SK-N-SH (cell line): ENCODE measurements around the gene CTSO. TPM values are rescaled to one million over a fixed set of nuclear protein-coding genes. Genes with fewer than 3 reads are reported as not detected.
"Not testable (repeated sequence)": the region's sequence is repeated elsewhere in the genome, so short reads cannot be mapped to it uniquely, and the experiment has no call there.

Experiments used
- CTCF ChIA-PET: fragments of 300-600, 350-600 bp; formaldehyde crosslinking; extraction: SDS; loops from one replicate; lab custom pipeline; 2021; lab: Yijun Ruan, JAX
- POLR2A ChIA-PET: fragments of 350-600 bp; sonication (Branson Sonifier 250); formaldehyde crosslinking; extraction: SDS; loops from one replicate; lab custom pipeline; 2020; ENCODE audit warnings: antibody characterized with exemption, inconsistent platforms; lab: Yijun Ruan, JAX
- DNase-seq: peaks from one replicate; pipeline ENCODE4 v3.0.0; 2012
- H2AFZ ChIP-seq: fragments of 200-600 bp; sonication (generic); 2 replicates; pipeline ENCODE4 v1.8.1; 2016; ENCODE audit warnings: antibody characterized with exemption, mild to moderate bottlenecking, low read depth
- H3F3A ChIP-seq: fragments of 200-600 bp; sonication (generic); replicated peaks from 2 replicates; pipeline ENCODE3; 2016; ENCODE audit warnings: antibody characterized with exemption, mild to moderate bottlenecking; ENCODE audit not compliant: insufficient read depth
- H3K27ac ChIP-seq, 2 experiments: fragments of 200-500 bp in 1 of 2; fragments of 200-600 bp in 1 of 2; sonication (Bioruptor generic) in 1 of 2; sonication (generic), shearing (Covaris generic) in 1 of 2; 2 replicates each; pipeline versions ENCODE4 v1.5.1 to v1.6.1; 2014 to 2016; ENCODE audit warnings: low read depth in 2 of 2, inconsistent platforms in 1 of 2, low read length in 1 of 2, mild to moderate bottlenecking in 1 of 2, mixed read lengths in 1 of 2
- H3K27me3 ChIP-seq: fragments of 200-600 bp; sonication (generic), shearing (Covaris generic); 2 replicates; pipeline ENCODE4 v1.6.1; 2016; ENCODE audit warnings: mixed run types; ENCODE audit not compliant: insufficient read depth
- H3K36me3 ChIP-seq, 2 experiments: fragments of 200-500 bp in 1 of 2; fragments of 200-600 bp in 1 of 2; sonication (Bioruptor generic) in 1 of 2; sonication (generic) in 1 of 2; replicated peaks in 1 of 2; 2 replicates each; pipeline versions ENCODE3 to v1.5.1; 2014 to 2016; ENCODE audit warnings: low read length in 1 of 2, mild to moderate bottlenecking in 1 of 2; ENCODE audit not compliant: insufficient read depth in 2 of 2, control insufficient read depth in 1 of 2
- H3K4me1 ChIP-seq, 2 experiments: fragments of 200-500 bp in 1 of 2; fragments of 200-600 bp in 1 of 2; sonication (Bioruptor generic) in 1 of 2; sonication (generic), shearing (Covaris generic) in 1 of 2; 2 replicates each; pipeline versions ENCODE4 v1.5.1 to v1.6.1; 2014 to 2016; ENCODE audit warnings: low read depth in 1 of 2, low read length in 1 of 2, mixed run types in 1 of 2; ENCODE audit not compliant: insufficient read depth in 2 of 2, control insufficient read depth in 1 of 2
- H3K4me2 ChIP-seq: fragments of 200-600 bp; sonication (generic), shearing (Covaris generic); 2 replicates; pipeline ENCODE4 v1.6.1; 2017; ENCODE audit warnings: mixed run types
- H3K4me3 ChIP-seq, 2 experiments: fragments of 200-500 bp in 1 of 2; fragments of 200-600 bp in 1 of 2; sonication (Bioruptor generic) in 1 of 2; sonication (generic), shearing (Covaris generic) in 1 of 2; 2 replicates each; pipeline versions ENCODE4 v1.5.1 to v1.8.1; 2014 to 2016; ENCODE audit warnings: low read depth in 2 of 2, inconsistent platforms in 1 of 2, low read length in 1 of 2, mild to moderate bottlenecking in 1 of 2, mixed read lengths in 1 of 2, moderate library complexity in 1 of 2
- H3K79me2 ChIP-seq: fragments of 200-600 bp; sonication (generic); 2 replicates; pipeline ENCODE4 v1.8.1; 2017; ENCODE audit warnings: mild to moderate bottlenecking; ENCODE audit not compliant: insufficient read depth
- H3K9ac ChIP-seq: fragments of 200-600 bp; sonication (generic); 2 replicates; pipeline ENCODE4 v1.6.1; 2017; ENCODE audit warnings: mixed run types
- H3K9me2 ChIP-seq: fragments of 200-600 bp; sonication (generic); 2 replicates; pipeline ENCODE4 v1.6.1; 2017; ENCODE audit warnings: mixed run types
- H3K9me3 ChIP-seq: fragments of 200-600 bp; sonication (generic); 2 replicates; pipeline ENCODE4 v1.6.1; 2017; ENCODE audit warnings: mixed run types, mild to moderate bottlenecking, moderate library complexity
- H4K20me1 ChIP-seq: fragments of 200-600 bp; sonication (generic); 2 replicates; pipeline ENCODE4 v1.6.1; 2017; ENCODE audit warnings: mild to moderate bottlenecking, mixed run types; ENCODE audit not compliant: insufficient read depth
- ELF1 ChIP-seq: IDR thresholded peaks from 2 replicates; pipeline ENCODE4 v1.4.0; 2012
- FOXJ3 ChIP-seq: sonication (generic); formaldehyde crosslinking; IDR thresholded peaks from 2 replicates; pipeline ENCODE4 v1.5.1; 2020; ENCODE audit warnings: mild to moderate bottlenecking, missing genetic modification reagents
- GATA2 ChIP-seq: sonication (generic); formaldehyde crosslinking; IDR thresholded peaks from 2 replicates; pipeline ENCODE4 v1.5.0; 2020; ENCODE audit warnings: mild to moderate bottlenecking, missing genetic modification reagents
- IRF3 ChIP-seq: fragments of 150-350 bp; IDR thresholded peaks from 2 replicates; pipeline ENCODE4 v1.6.1; 2016; ENCODE audit warnings: mild to moderate bottlenecking, low read depth, low read length
- JUND ChIP-seq: IDR thresholded peaks from 2 replicates; pipeline ENCODE4 v1.4.0; 2012
- NFIC ChIP-seq: IDR thresholded peaks from 2 replicates; pipeline ENCODE4 v1.4.0; 2012; ENCODE audit warnings: borderline replicate concordance
- PBX3 ChIP-seq: IDR thresholded peaks from 2 replicates; pipeline ENCODE4; 2012
- POLR2AphosphoS5 ChIP-seq: IDR thresholded peaks from 2 replicates; pipeline ENCODE4 v1.6.1; 2012; ENCODE audit warnings: low read depth, low read length
- RFX5 ChIP-seq: IDR thresholded peaks from 2 replicates; pipeline ENCODE4 v1.6.1; 2012; ENCODE audit warnings: mild to moderate bottlenecking, improper control_type of control experiment, low read length
- RXRA ChIP-seq: IDR thresholded peaks from 2 replicates; pipeline ENCODE4 v1.4.0; 2012; ENCODE audit warnings: low read depth, mild to moderate bottlenecking, borderline replicate concordance
- SIN3A ChIP-seq: IDR thresholded peaks from 2 replicates; pipeline ENCODE4 v1.6.1; 2012; ENCODE audit warnings: low read depth, mild to moderate bottlenecking, low read length, moderate library complexity, borderline replicate concordance
- SMC3 ChIP-seq: IDR thresholded peaks from 2 replicates; pipeline ENCODE4 v1.6.1; 2012; ENCODE audit warnings: low read depth, low read length, improper control_type of control experiment
- TCF12 ChIP-seq: IDR thresholded peaks from 2 replicates; pipeline ENCODE4 v1.4.0; 2012
- TEAD4 ChIP-seq: IDR thresholded peaks from 2 replicates; pipeline ENCODE4 v1.4.0; 2012; ENCODE audit warnings: mild to moderate bottlenecking, borderline replicate concordance; ENCODE audit not compliant: insufficient read depth
- WGBS: methylation state at CpG from one replicate; pipeline ENCODE4 v1.1.6; 2017; ENCODE audit warnings: low lambda C conversion rate; 5-methylcytosine and 5-hydroxymethylcytosine counted together
- polyA plus RNA-seq, 3 experiments: library from polyadenylated mRNA; depleted of rRNA; stranded (reverse); fragments of >200 nt; gene quantifications; 2 replicates each; pipeline ENCODE4 v1.2.3, GENCODE V29; 2012

The CTSO gene
- polyA plus RNA-seq, 1 of the 3 experiments (the other 2 are of a cell fraction) = 3.3 TPM

GRCh38 chr4:155899891-155900290 is 53.8 kb downstream of the CTSO start (continued):
- TF ChIP-seq PBX3 (no peak), ELF1 (no peak)
- TF ChIP-seq, all 33 proteins: peak for 0

- CTCF ChIA-PET, H3K9me3 ChIP-seq, H4K20me1 ChIP-seq, H3K79me2 ChIP-seq, POLR2A ChIA-PET, H3K27me3 ChIP-seq, H3K27ac ChIP-seq, DNase-seq, H3K36me3 ChIP-seq, H3K4me2 ChIP-seq, H3K4me3 ChIP-seq, H2AFZ ChIP-seq, H3K9ac ChIP-seq, H3K9me2 ChIP-seq, H3F3A ChIP-seq, H3K4me1 ChIP-seq: not testable (repeated sequence)
- 30% methylated on average over 2 of the region's 2 CpGs for WGBS
Measured at GRCh38 chr4:155898371-155898770, 55.3 kb downstream of the CTSO start.

GRCh38 chr4:155891058-155891457 is 62.6 kb downstream of the CTSO start:
- Histone ChIP-seq H3K4me3 (no peak overlapping the region), H3K36me3 (no peaks in the 10 kb centered on the region), H3K27ac (no peak overlapping the region), H3K4me2 (no peak overlapping the region), H3F3A (no peaks in the 10 kb centered on the region), H3K4me1 (no peaks in the 10 kb centered on the region), H3K79me2 (no peaks in the 10 kb centered on the region), H4K20me1 (no peaks in the 10 kb centered on the region), H3K9me2 (no peaks in the 10 kb centered on the region), H2AFZ (no peak overlapping the region), H3K9ac (no peak overlapping the region), H3K27me3 (no peaks in the 10 kb centered on the region), H3K9me3 (no peaks in the 10 kb centered on the region)
- TF ChIP-seq NFIC = no peak
- no peak for TF ChIP-seq ELF1
- no peak for TF ChIP-seq RFX5
- TF ChIP-seq POLR2AphosphoS5 = no peak
- no peak for TF ChIP-seq SMC3
- TF ChIP-seq SIN3A = no peak
- TF ChIP-seq RXRA = no peak
- no peak for TF ChIP-seq IRF3
- no peak for TF ChIP-seq TEAD4
- TF ChIP-seq TCF12 = no peak
- TF ChIP-seq GATA2 (CRISPR knock-in tag) = no peak
- TF ChIP-seq FOXJ3 (CRISPR knock-in tag) = no peak
- no peak for TF ChIP-seq JUND
- ChIA-PET POLR2A (no interaction called here), CTCF (no interaction called here)
- no peak for DNase-seq
- WGBS = 24% methylated on average over 3 of the region's 3 CpGs
